Measurements from ENCODE around the gene PRRC2B. TPM values are rescaled to one million over a fixed set of nuclear protein-coding genes. Genes with fewer than 3 reads are reported as not detected.
A peak's percentile ranks its signal among the peaks of the same experiment; 100 is the strongest.

Gene PRRC2B
- total and polyA plus RNA-seq, 10 donors = 23.3 to 235 (median 180) TPM

DNA sequence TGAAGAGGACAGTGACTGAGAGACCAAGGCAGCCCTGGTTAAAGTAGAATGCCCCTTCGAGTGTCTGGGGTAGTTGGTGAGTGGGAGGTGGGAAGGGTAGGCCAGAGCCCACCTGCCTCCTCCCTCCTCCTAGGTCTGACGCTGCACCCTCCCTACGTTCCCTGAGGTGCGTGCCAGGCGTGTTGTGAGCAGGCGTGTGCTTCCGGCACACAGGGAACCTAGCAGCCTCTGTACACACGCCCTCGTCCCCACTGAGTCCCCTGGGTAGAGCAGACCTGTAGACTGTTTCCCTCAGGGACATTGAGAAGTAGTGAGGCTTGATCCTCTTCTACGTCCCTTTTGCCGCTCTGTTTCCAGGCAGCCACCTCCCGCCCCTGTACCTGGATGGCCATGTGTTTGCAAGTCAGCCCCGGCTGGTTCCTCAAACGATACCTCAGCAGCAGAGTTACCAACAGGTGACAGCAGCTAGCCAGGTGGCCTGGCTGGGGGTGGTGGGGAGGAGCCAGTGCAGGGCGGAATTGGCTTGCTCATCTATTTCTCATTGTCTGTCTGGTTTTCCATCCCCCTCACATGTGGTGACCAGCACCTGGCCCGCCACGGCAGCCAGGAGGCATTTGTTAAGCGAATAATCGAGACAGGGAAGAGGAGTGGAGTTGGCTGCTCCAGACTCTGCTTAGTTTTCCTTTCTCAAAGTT lies 92.0 kb downstream of the PRRC2B start:
- no peak overlapping the region for H3K27ac ChIP-seq
- H3K9me3 ChIP-seq = no peaks in the 10 kb centered on the region
- TF ChIP-seq, protein P1, sequence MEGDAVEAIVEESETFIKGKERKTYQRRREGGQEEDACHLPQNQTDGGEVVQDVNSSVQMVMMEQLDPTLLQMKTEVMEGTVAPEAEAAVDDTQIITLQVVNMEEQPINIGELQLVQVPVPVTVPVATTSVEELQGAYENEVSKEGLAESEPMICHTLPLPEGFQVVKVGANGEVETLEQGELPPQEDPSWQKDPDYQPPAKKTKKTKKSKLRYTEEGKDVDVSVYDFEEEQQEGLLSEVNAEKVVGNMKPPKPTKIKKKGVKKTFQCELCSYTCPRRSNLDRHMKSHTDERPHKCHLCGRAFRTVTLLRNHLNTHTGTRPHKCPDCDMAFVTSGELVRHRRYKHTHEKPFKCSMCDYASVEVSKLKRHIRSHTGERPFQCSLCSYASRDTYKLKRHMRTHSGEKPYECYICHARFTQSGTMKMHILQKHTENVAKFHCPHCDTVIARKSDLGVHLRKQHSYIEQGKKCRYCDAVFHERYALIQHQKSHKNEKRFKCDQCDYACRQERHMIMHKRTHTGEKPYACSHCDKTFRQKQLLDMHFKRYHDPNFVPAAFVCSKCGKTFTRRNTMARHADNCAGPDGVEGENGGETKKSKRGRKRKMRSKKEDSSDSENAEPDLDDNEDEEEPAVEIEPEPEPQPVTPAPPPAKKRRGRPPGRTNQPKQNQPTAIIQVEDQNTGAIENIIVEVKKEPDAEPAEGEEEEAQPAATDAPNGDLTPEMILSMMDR (IDR thresholded peaks at IDR 0.05 in 8 of 11, conservative IDR thresholded peaks at IDR 0.05 in 3 of 11) = no peak
- TF ChIP-seq POLR2AphosphoS5 (IDR thresholded peaks at IDR 0.05) (peak in 2 of 3 donors; percentile 18 to 45), POLR2A (IDR thresholded peaks at IDR 0.05) (no peak)
- no peak overlapping the region for H3K4me3 ChIP-seq
- H3K27me3 ChIP-seq (replicated peaks in 1 of 7) = no peaks in the 10 kb centered on the region
- peaks cover 3 to 100% (median 98%) of the 10 kb centered on the region in 6 donors for H3K36me3 ChIP-seq
- WGBS, 5 donors = 84 to 95% (median 90%) methylated on average over 14 to 19 of the region's 19 CpGs
- no peak for DNase-seq
- H3K4me1 ChIP-seq = no peaks in the 10 kb centered on the region
- intact Hi-C loops (cut with DNase I; ENCODE audit: low total_unique reads) = loop anchor here (10.0 kb wide), 1 partner anchor 121 kb away; no protein-coding TSS in a partner anchor

DNA sequence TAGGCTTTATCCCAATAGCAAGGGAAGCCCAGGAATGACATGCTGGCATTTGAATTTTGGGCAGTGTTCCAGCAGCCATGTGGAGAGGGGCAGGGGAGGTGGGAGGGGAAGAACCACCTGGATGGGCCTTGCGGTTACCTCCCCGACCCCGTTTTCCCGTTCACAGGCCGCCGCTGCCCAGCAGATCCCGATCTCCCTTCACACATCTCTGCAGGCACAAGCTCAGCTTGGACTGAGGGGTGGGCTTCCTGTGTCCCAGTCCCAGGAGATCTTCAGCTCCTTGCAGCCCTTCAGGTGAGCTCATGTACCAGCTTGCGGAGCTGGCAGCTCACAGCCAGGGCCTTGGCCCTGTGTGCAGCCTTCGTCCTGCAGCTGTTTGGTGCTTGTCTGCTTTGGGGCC lies 93.1 kb downstream of the PRRC2B start:
- Histone ChIP-seq H3K4me3 (no peak overlapping the region), H3K4me1 (no peaks in the 10 kb centered on the region), H3K27me3 (replicated peaks in 1 of 7) (no peaks in the 10 kb centered on the region), H3K9me3 (no peaks in the 10 kb centered on the region), H3K27ac (no peak overlapping the region), H3K36me3 (peaks cover 3 to 100% (median 100%) of the 10 kb centered on the region in 6 donors)
- DNase-seq = no peak
- WGBS, 5 donors = 84 to 97% (median 94%) methylated on average over 9 of the region's 9 CpGs
- intact Hi-C loops (cut with DNase I; ENCODE audit: low total_unique reads) = loop anchor here (10.0 kb wide), 1 partner anchor 122 kb away; no protein-coding TSS in a partner anchor
- TF ChIP-seq POLR2A (IDR thresholded peaks at IDR 0.05) (no peak), POLR2AphosphoS5 (IDR thresholded peaks at IDR 0.05) (no peak)
- TF ChIP-seq, protein P1 (IDR thresholded peaks at IDR 0.05 in 8 of 11, conservative IDR thresholded peaks at IDR 0.05 in 3 of 11) = no peak

DNA sequence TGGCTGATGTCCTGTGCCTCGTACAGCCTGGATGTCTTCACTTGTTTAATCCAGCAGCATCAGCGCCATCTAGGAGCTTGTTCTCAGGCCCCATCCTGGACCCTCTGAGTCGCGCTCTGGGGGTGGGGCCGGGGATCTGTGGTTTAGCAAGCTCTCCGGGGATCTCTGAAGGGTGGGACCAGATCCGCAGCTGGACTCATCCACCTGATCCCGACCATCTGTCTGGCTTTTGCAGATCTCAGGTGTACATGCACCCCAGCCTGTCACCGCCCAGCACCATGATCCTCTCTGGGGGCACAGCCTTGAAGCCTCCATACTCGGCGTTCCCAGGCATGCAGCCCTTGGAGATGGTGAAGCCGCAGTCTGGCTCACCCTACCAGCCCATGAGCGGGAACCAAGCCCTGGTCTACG lies 93.7 kb downstream of the PRRC2B start:
- no peak overlapping the region for H3K4me3 ChIP-seq
- H3K27ac ChIP-seq = no peak overlapping the region
- no peaks in the 10 kb centered on the region for H3K27me3 ChIP-seq (replicated peaks in 1 of 7)
- 86 to 90% (median 88%) methylated on average over 10 to 14 of the region's 14 CpGs for WGBS, 5 donors
- DNase-seq = no peak
- peaks cover 5 to 100% (median 100%) of the 10 kb centered on the region in 6 donors for H3K36me3 ChIP-seq
- no peaks in the 10 kb centered on the region for H3K4me1 ChIP-seq
- no peaks in the 10 kb centered on the region for H3K9me3 ChIP-seq
- intact Hi-C loops (cut with DNase I; ENCODE audit: low total_unique reads) = loop anchor here (10.0 kb wide), 1 partner anchor 123 kb away; no protein-coding TSS in a partner anchor
- TF ChIP-seq POLR2A (IDR thresholded peaks at IDR 0.05) (no peak), POLR2AphosphoS5 (IDR thresholded peaks at IDR 0.05) (peak in 1 of 3 donors; percentile 58)

DNA sequence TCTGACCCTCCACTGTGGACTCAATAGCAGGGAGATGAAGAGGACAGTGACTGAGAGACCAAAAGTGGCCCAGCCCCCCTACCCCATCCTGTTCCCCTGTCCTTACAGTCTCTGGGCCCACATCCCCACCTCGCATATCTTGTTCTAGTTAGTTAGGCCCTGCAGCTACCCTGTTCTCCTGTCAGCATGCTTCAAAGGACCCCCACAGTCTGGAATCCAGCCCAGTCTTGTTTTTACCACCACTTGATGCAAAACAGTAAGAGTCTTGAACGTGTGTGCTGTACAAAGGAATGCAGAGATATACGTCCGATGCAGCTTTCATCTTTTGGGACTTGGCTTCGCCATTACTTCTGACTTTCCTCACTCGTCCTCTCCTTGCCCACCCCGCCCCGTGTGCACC lies 96.6 kb downstream of the PRRC2B start:
- Histone ChIP-seq H3K27ac (no peak overlapping the region), H3K27me3 (replicated peaks in 1 of 7) (no peaks in the 10 kb centered on the region), H3K9me3 (no peaks in the 10 kb centered on the region), H3K36me3 (peaks cover 7 to 100% (median 100%) of the 10 kb centered on the region in 6 donors), H3K4me1 (peaks cover 0 to 7% (median under 1%) of the 10 kb centered on the region in 6 donors), H3K4me3 (no peak overlapping the region)
- no peak for TF ChIP-seq POLR2A (IDR thresholded peaks at IDR 0.05)
- TF ChIP-seq POLR2AphosphoS5 (IDR thresholded peaks at IDR 0.05) = no peak
- TF ChIP-seq, protein P1 (IDR thresholded peaks at IDR 0.05 in 8 of 11, conservative IDR thresholded peaks at IDR 0.05 in 3 of 11) = no peak
- intact Hi-C loops (cut with DNase I; ENCODE audit: low total_unique reads) = no loop called here
- no peak for DNase-seq
- WGBS, 5 donors = 69 to 82% (median 81%) methylated on average over 8 of the region's 8 CpGs

Data from spleen (tissue), 11 donors.